SK-N-MC (cell line): ENCODE data around the gene MKLN1.

Experiments used
- EZH2 ChIP-seq: fragments of 200-600 bp; sonication (generic); IDR thresholded peaks from one replicate; pipeline ENCODE4 v1.6.1; 2017; ENCODE audit warnings: antibody characterized with exemption
- FOXP2 ChIP-seq: optimal IDR thresholded peaks from 2 replicates; pipeline ENCODE3; 2011; ENCODE audit warnings: mild to moderate bottlenecking, moderate library complexity; ENCODE audit not compliant: insufficient read depth; ENCODE audit errors: extremely low read length, control extremely low read depth
- POLR2AphosphoS5 ChIP-seq: IDR thresholded peaks from 2 replicates; pipeline ENCODE4 v1.6.1; 2012; ENCODE audit warnings: mild to moderate bottlenecking, low read depth, low read length, borderline replicate concordance

GRCh38 chr7:131400681-131401176, 73.1 kb downstream of the MKLN1 start:
- TF ChIP-seq POLR2AphosphoS5 (no peak), EZH2 (no peak), FOXP2 (no peak)
